ENCODE data around the gene ZNF730. TPM values are rescaled to one million over a fixed set of nuclear protein-coding genes. Genes with fewer than 3 reads are reported as not detected.
"Not testable (repeated sequence)": the region's sequence is repeated elsewhere in the genome, so short reads cannot be mapped to it uniquely, and the experiment has no call there.

Gene ZNF730
- total and polyA plus RNA-seq, 3 donors from 2014 or later: 1.3 to 8.8 (median 3.5) TPM

DNA sequence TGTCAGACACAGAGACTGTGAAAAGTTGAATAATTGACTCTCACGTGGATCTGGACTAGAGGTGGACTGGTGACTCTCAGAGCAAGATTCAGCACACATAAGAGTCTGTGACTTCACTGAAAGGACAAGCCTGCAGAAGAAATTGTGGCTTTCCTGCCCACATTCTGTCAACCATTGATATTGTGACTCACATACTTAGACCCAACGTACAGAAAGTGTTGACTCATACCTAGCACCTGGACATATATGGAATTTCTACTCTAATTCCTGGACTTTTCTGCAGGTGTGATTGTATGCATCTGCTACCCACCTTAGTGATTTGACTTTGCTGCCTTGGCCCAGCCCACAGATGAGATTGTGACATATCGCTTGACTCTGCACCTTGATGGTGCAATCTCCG lies 15.6 kb upstream of the ZNF730 start:
- no peaks in the 10 kb centered on the region for H3K27me3 ChIP-seq
- DNase-seq: no peak
- H3K4me1 ChIP-seq: no peaks in the 10 kb centered on the region
- H3K4me3 ChIP-seq: no peak overlapping the region
- intact Hi-C loops (cut with DNase I; ENCODE audit: low total_unique reads): no loop called here
- 96 to 97% methylated on average over 4 of the region's 4 CpGs for WGBS, 2 donors
- no peaks in the 10 kb centered on the region for H3K9me3 ChIP-seq
- H3K27ac ChIP-seq: no peak overlapping the region
- TF ChIP-seq POLR2A (IDR thresholded peaks at IDR 0.05) (no peak), CTCF (IDR thresholded peaks at IDR 0.05) (no peak)
- H3K36me3 ChIP-seq (ENCODE audit: low read depth, missing control alignments): no peaks in the 10 kb centered on the region

DNA sequence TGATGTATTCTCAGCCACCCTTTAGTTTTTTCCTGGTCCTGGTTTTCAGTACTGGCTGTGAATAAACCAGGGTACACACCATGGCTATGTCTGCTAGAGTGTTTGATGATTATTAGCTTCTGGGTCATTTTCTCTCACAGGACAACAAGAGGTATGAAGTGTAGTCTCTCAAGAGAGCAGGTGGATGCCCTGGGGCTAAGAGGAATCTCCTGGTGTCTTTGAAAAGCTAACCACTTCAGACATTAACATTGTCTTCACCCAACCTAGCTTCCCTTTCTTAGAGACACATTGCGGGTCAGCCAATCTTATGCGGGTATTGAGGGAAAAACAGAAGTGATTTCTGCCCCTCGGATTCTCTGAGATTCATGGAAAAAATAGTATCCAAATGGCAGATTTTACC lies 1.6 kb downstream of the ZNF730 start:
- 66 to 72% methylated on average over 3 of the region's 3 CpGs for WGBS, 2 donors
- no peak for TF ChIP-seq CTCF (IDR thresholded peaks at IDR 0.05)
- no peak for TF ChIP-seq POLR2A (IDR thresholded peaks at IDR 0.05)
- Histone ChIP-seq H3K27me3 (no peaks in the 10 kb centered on the region), H3K4me1 (no peaks in the 10 kb centered on the region), H3K9me3 (no peaks in the 10 kb centered on the region), H3K27ac (no peak overlapping the region), H3K4me3 (no peak overlapping the region), H3K36me3 (ENCODE audit: low read depth, missing control alignments) (no peaks in the 10 kb centered on the region)
- intact Hi-C loops (cut with DNase I; ENCODE audit: low total_unique reads): no loop called here
- no peak for DNase-seq

GRCh38 chr19:23134211-23134610 lies 17.4 kb downstream of the ZNF730 start:
- intact Hi-C loops (cut with DNase I; ENCODE audit: low total_unique reads); H3K4me3 ChIP-seq; H3K9me3 ChIP-seq; DNase-seq; H3K27me3 ChIP-seq; H3K27ac ChIP-seq; H3K36me3 ChIP-seq (ENCODE audit: low read depth, missing control alignments); H3K4me1 ChIP-seq: not testable (repeated sequence)
- 67 to 77% methylated on average over 3 to 9 of the region's 24 CpGs for WGBS, 2 donors

GRCh38 chr19:23145617-23146415 lies 29.0 kb downstream of the ZNF730 start:
- TF ChIP-seq CTCF (IDR thresholded peaks at IDR 0.05): no peak
- no peak for TF ChIP-seq POLR2A (IDR thresholded peaks at IDR 0.05)

DNA sequence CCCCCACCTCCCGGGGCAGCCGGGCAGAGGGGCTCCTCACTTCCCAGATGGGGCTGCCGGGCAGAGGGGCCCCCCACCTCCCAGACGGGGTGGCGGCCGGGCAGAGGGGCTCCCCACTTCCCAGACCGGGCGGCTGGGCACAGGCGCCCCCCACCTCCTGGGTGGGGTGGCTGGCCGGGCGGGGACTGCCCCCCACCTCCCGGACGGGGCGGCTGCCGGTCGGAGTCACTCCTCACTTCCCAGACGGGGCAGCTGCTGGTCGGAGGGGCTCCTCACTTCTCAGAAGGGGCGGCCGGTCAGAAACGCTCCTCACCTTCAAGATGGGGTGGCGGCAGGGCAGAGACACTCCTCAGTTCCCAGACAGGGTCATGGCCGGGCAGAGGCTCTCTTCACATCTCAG lies 43.9 kb downstream of the ZNF730 start:
- Histone ChIP-seq H3K27me3 (no peaks in the 10 kb centered on the region), H3K4me3 (no peak overlapping the region), H3K4me1 (no peaks in the 10 kb centered on the region), H3K9me3 (no peaks in the 10 kb centered on the region), H3K36me3 (ENCODE audit: low read depth, missing control alignments) (no peaks in the 10 kb centered on the region), H3K27ac (no peak overlapping the region)
- no peak for TF ChIP-seq CTCF (IDR thresholded peaks at IDR 0.05)
- TF ChIP-seq POLR2A (IDR thresholded peaks at IDR 0.05): no peak
- no peak for DNase-seq
- 90 to 100% methylated on average over 3 to 17 of the region's 23 CpGs for WGBS, 2 donors
- intact Hi-C loops (cut with DNase I; ENCODE audit: low total_unique reads): no loop called here

More at GRCh38 chr19:23145617-23146415, 29.0 kb downstream of the ZNF730 start:
- Histone ChIP-seq H3K9me3 (no peaks in the 10 kb centered on the region), H3K4me1 (no peaks in the 10 kb centered on the region), H3K27ac (no peak overlapping the region), H3K4me3 (no peak overlapping the region), H3K36me3 (ENCODE audit: low read depth, missing control alignments) (no peaks in the 10 kb centered on the region), H3K27me3 (no peaks in the 10 kb centered on the region)
- 91 to 97% methylated on average over 3 of the region's 3 CpGs for WGBS, 2 donors
- intact Hi-C loops (cut with DNase I; ENCODE audit: low total_unique reads): no loop called here
- DNase-seq: no peak

- H3K36me3 ChIP-seq (ENCODE audit: low read depth, missing control alignments); H3K27me3 ChIP-seq; H3K4me3 ChIP-seq; DNase-seq; H3K4me1 ChIP-seq; H3K27ac ChIP-seq; intact Hi-C loops (cut with DNase I; ENCODE audit: low total_unique reads); H3K9me3 ChIP-seq: not testable (repeated sequence)
- 32 to 38% methylated on average over 9 of the region's 9 CpGs for WGBS, 2 donors
Measured at GRCh38 chr19:23168286-23168685, 51.5 kb downstream of the ZNF730 start.

Measured in testis (tissue), 3 donors.